ENCODE measurements around the gene NEURL1. TPM values are rescaled to one million over a fixed set of nuclear protein-coding genes. Genes with fewer than 3 reads are reported as not detected.

Gene NEURL1
- total RNA-seq, 1 donor from 2014 or later = 4.2 TPM

DNA sequence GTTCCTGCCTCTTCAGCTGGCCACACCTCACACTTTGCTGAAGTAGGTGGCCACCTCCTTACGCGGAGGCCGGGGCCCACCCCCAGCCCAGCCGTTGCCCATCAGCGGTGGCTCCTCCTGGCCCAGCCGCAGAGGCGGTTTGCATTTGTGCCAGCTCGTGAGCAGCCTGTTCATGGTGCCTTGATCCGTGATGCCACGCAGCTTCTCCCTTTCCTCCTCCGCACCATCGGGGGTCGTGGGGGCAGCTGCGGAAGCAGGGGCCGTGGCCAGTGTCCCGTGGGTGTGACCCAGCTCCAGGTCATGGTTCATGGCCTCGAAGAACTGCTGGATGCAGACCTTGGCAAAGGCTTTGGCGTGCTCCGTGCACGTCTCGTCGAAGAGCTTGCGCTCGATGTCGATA lies 38.3 kb upstream of the NEURL1 start:
- no peak for TF ChIP-seq POLR2AphosphoS5 (IDR thresholded peaks at IDR 0.05; ENCODE audit: insufficient read depth in 1 of 2, low read depth in 1 of 2)
- no peak for TF ChIP-seq POLR2A (IDR thresholded peaks at IDR 0.05)
- TF ChIP-seq, protein P1, sequence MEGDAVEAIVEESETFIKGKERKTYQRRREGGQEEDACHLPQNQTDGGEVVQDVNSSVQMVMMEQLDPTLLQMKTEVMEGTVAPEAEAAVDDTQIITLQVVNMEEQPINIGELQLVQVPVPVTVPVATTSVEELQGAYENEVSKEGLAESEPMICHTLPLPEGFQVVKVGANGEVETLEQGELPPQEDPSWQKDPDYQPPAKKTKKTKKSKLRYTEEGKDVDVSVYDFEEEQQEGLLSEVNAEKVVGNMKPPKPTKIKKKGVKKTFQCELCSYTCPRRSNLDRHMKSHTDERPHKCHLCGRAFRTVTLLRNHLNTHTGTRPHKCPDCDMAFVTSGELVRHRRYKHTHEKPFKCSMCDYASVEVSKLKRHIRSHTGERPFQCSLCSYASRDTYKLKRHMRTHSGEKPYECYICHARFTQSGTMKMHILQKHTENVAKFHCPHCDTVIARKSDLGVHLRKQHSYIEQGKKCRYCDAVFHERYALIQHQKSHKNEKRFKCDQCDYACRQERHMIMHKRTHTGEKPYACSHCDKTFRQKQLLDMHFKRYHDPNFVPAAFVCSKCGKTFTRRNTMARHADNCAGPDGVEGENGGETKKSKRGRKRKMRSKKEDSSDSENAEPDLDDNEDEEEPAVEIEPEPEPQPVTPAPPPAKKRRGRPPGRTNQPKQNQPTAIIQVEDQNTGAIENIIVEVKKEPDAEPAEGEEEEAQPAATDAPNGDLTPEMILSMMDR (IDR thresholded peaks at IDR 0.05) = no peak
- no peak overlapping the region for H3K4me3 ChIP-seq
- DNase-seq (ENCODE audit: extremely low spot score in 2 of 2) = no peak
- H3K9me3 ChIP-seq = no peaks in the 10 kb centered on the region
- H3K4me1 ChIP-seq = peaks cover 18% of the 10 kb centered on the region
- intact Hi-C loops (cut with DNase I) = no loop called here
- H3K27me3 ChIP-seq = no peaks in the 10 kb centered on the region
- H3K36me3 ChIP-seq = peaks cover 0 to under 1% of the 10 kb centered on the region in 2 donors
- H3K27ac ChIP-seq = no peak overlapping the region

DNA sequence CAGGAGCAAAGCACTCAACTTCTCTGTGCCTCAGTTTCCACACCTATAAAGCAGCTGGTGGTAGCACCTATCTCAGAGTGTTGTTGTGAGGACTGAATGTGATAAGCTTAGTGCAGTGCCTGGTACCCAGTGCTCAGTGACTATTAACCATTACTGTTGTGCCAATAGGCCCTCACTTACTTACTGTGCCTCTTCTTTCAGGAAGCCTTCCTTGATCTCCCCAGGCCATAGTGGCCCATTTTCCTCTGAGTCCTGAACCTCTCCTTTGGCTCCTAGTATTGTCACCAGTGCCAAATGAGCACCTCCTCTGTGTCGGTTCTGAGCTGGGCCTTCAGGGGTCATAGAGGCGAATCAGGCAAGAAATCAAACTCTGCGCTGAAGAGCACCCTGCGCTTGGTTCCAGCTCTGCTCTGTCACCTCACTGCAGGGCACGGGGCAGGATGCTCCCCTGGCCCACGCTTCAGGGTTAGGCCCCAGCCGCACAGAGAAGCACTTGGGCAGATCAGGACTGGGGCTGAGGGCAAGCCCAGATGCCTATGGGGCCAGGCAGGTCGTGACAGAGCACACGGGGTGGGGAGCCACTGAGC lies 37.3 kb upstream of the NEURL1 start:
- intact Hi-C loops (cut with DNase I) = no loop called here
- no peaks in the 10 kb centered on the region for H3K36me3 ChIP-seq
- peaks cover 9% of the 10 kb centered on the region for H3K4me1 ChIP-seq
- no peak for DNase-seq (ENCODE audit: extremely low spot score in 2 of 2)
- H3K27me3 ChIP-seq = no peaks in the 10 kb centered on the region
- no peak overlapping the region for H3K4me3 ChIP-seq
- TF ChIP-seq POLR2AphosphoS5 (IDR thresholded peaks at IDR 0.05; ENCODE audit: insufficient read depth in 1 of 2, low read depth in 1 of 2) = no peak
- TF ChIP-seq, protein P1 (IDR thresholded peaks at IDR 0.05) = no peak
- no peak for TF ChIP-seq POLR2A (IDR thresholded peaks at IDR 0.05)
- H3K9me3 ChIP-seq = no peaks in the 10 kb centered on the region
- no peak overlapping the region for H3K27ac ChIP-seq

DNA sequence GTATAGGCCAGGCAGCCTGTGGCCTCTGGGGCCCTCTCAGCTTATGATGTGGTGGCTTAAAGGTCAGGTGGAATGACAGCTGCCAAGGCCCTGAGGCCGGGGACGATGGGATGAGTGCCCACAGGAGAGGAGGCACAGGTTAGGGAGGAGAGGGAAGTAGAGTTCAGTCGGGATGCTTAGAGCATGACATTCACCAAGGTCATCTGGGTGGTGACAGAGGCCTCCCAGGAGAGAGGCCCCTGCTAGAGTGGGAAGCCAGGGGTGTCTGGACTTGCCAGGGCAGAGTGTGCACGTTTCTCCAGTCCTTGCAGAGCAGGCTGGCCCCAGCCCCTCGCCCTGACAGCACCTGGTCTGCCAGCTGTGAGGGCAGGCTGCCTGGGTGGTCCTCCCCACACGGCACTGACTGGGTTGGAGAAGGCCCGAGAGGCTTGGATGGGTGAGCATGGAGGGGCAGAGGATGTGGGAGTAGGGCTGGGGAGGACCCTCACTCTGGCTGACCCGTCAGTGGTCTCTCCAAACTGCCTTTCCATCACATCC lies 36.3 kb upstream of the NEURL1 start:
- intact Hi-C loops (cut with DNase I) = no loop called here
- Histone ChIP-seq H3K4me3 (no peak overlapping the region), H3K27me3 (no peaks in the 10 kb centered on the region), H3K9me3 (no peaks in the 10 kb centered on the region), H3K36me3 (no peaks in the 10 kb centered on the region), H3K4me1 (peaks cover 9% of the 10 kb centered on the region), H3K27ac (no peak overlapping the region)
- TF ChIP-seq, protein P1 (IDR thresholded peaks at IDR 0.05) = no peak
- TF ChIP-seq POLR2A (IDR thresholded peaks at IDR 0.05) = no peak
- no peak for TF ChIP-seq POLR2AphosphoS5 (IDR thresholded peaks at IDR 0.05; ENCODE audit: insufficient read depth in 1 of 2, low read depth in 1 of 2)
- DNase-seq (ENCODE audit: extremely low spot score in 2 of 2) = no peak

DNA sequence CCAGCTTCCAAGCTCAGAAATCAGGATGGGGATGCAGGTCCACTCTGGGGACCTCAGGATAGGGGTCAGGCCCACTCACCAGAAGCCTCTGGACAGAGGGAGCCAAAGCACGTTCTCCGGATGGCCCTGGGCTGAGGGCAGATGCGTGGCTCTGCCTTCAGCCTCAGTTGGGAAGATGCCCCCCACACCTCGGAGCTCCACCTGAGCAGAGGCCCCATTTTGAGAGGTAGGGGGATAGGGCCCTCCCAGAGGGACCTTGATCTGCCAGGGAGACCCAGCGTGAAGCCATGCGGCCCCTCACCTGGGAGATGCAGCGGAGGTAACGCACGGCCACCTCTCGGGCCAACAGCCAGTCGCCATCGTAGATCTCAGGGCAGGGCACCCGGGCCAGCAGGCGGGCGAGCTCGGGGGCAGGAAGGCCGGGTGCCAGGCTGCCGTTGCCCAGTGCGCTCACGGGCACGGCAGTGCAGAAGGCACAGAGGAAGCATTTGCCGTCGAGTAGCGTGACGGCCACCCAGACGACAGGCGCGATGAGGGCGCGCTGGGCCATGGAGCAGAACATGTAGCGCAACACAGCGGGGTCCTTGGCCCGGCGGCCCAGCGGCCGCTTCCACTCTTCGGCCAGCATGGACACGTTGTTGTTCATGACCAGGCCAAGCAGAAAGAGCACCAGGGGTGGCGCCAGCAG lies 35.5 kb upstream of the NEURL1 start:
- Histone ChIP-seq H3K4me1 (peaks cover under 1% of the 10 kb centered on the region), H3K27ac (no peak overlapping the region), H3K36me3 (no peaks in the 10 kb centered on the region), H3K27me3 (no peaks in the 10 kb centered on the region), H3K9me3 (no peaks in the 10 kb centered on the region), H3K4me3 (no peak overlapping the region)
- TF ChIP-seq POLR2AphosphoS5 (IDR thresholded peaks at IDR 0.05; ENCODE audit: insufficient read depth in 1 of 2, low read depth in 1 of 2) (no peak), POLR2A (IDR thresholded peaks at IDR 0.05) (no peak)
- TF ChIP-seq, protein P1 (IDR thresholded peaks at IDR 0.05) = no peak
- DNase-seq (ENCODE audit: extremely low spot score in 2 of 2) = no peak
- intact Hi-C loops (cut with DNase I) = no loop called here

DNA sequence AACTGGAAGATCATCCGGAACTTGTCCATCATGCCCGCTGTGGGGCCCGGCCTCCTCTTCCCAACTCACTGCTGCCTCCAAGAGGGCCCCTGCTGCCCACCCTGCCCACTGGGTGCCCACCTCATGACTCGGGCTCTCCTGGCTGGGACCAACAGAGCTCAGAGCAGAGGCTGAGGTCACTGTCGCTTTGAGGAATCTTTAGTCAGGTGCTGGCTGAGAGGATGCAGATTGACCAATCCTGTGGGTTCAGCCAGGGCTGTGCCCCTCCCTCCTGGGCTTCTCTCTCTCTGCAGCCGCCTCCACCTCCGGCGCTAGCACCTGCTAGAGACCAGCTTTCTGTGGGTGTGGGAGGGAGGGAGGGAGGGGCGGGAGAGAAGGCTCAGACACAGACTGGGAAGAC lies 34.8 kb upstream of the NEURL1 start, which contains the start of gene CALHM1:
CALHM1 (minus strand) TSS at position 181 of the 400 bp plus-strand sequence; CDS start at position 32, 149 bp downstream.
- TF ChIP-seq, protein P1 (IDR thresholded peaks at IDR 0.05) = no peak
- TF ChIP-seq POLR2A (IDR thresholded peaks at IDR 0.05) = no peak
- no peak for TF ChIP-seq POLR2AphosphoS5 (IDR thresholded peaks at IDR 0.05; ENCODE audit: insufficient read depth in 1 of 2, low read depth in 1 of 2)
- H3K36me3 ChIP-seq = no peaks in the 10 kb centered on the region
- H3K4me1 ChIP-seq = no peaks in the 10 kb centered on the region
- no peak for DNase-seq (ENCODE audit: extremely low spot score in 2 of 2)
- H3K9me3 ChIP-seq = no peaks in the 10 kb centered on the region
- no peaks in the 10 kb centered on the region for H3K27me3 ChIP-seq
- no peak within 1 kb of the TSS for H3K4me3 ChIP-seq
- H3K27ac ChIP-seq = no peak within 1 kb of the TSS
- intact Hi-C loops (cut with DNase I) = no loop called here

All from vagina (tissue), 2 donors.